HEK293 (cell line): Measurements from ENCODE around the gene CREBRF.

Source experiments
- AEBP2 ChIP-seq: fragments of 450-650 bp; formaldehyde crosslinking; IDR thresholded peaks from 2 replicates; pipeline ENCODE4 v1.5.1; 2016; ENCODE audit warnings: missing biosample characterization, missing genetic modification characterization, borderline replicate concordance
- EGR2 ChIP-seq: fragments of 450-650 bp; formaldehyde crosslinking; IDR thresholded peaks from 2 replicates; pipeline ENCODE4 v1.5.1; 2016; ENCODE audit warnings: low read depth, missing biosample characterization, missing genetic modification characterization
- MYNN ChIP-seq: fragments of 450-650 bp; formaldehyde crosslinking; IDR thresholded peaks from 2 replicates; pipeline ENCODE4 v1.5.1; 2016; ENCODE audit warnings: missing biosample characterization, missing genetic modification characterization, borderline replicate concordance
- OVOL3 ChIP-seq: fragments of 450-650 bp; formaldehyde crosslinking; IDR thresholded peaks from 2 replicates; pipeline ENCODE4 v1.5.1; 2016; ENCODE audit warnings: missing biosample characterization, missing genetic modification characterization
- PRDM1 ChIP-seq: fragments of 450-650 bp; formaldehyde crosslinking; IDR thresholded peaks from 2 replicates; pipeline ENCODE4; 2016; ENCODE audit warnings: missing biosample characterization, missing genetic modification characterization
- PRDM4 ChIP-seq: fragments of 450-650 bp; formaldehyde crosslinking; IDR thresholded peaks from 2 replicates; pipeline ENCODE4 v1.5.1; 2017; ENCODE audit warnings: missing biosample characterization, missing genetic modification characterization
- SALL2 ChIP-seq: fragments of 450-650 bp; formaldehyde crosslinking; IDR thresholded peaks from 2 replicates; pipeline ENCODE4 v1.5.0; 2017; ENCODE audit warnings: missing biosample characterization, mild to moderate bottlenecking, missing genetic modification characterization, borderline replicate concordance
- ZBTB17 ChIP-seq: fragments of 450-650 bp; formaldehyde crosslinking; IDR thresholded peaks from 2 replicates; pipeline ENCODE4 v1.5.1; 2016; ENCODE audit warnings: missing biosample characterization, missing genetic modification characterization
- ZBTB44 ChIP-seq: fragments of 450-650 bp; IDR thresholded peaks from 2 replicates; pipeline ENCODE4 v1.5.1; 2018; ENCODE audit warnings: missing biosample characterization, mild to moderate bottlenecking, missing genetic modification characterization
- ZBTB6 ChIP-seq: fragments of 450-650 bp; formaldehyde crosslinking; IDR thresholded peaks from 2 replicates; pipeline ENCODE4 v1.5.1; 2017; ENCODE audit warnings: missing biosample characterization, missing genetic modification characterization
- ZFP41 ChIP-seq: fragments of 450-650 bp; formaldehyde crosslinking; IDR thresholded peaks from 2 replicates; pipeline ENCODE4 v1.5.1; 2016; ENCODE audit warnings: missing biosample characterization, missing genetic modification characterization, borderline replicate concordance
- ZFP69B ChIP-seq: fragments of 450-650 bp; formaldehyde crosslinking; IDR thresholded peaks from 2 replicates; pipeline ENCODE4 v1.5.1; 2016; ENCODE audit warnings: missing biosample characterization, missing genetic modification characterization
- ZNF112 ChIP-seq: fragments of 450-650 bp; formaldehyde crosslinking; IDR thresholded peaks from 2 replicates; pipeline ENCODE4 v1.5.0; 2017; ENCODE audit warnings: missing biosample characterization, missing genetic modification characterization
- ZNF121 ChIP-seq: fragments of 450-650 bp; formaldehyde crosslinking; IDR thresholded peaks from 2 replicates; pipeline ENCODE4 v1.5.1; 2016; ENCODE audit warnings: missing biosample characterization, missing genetic modification characterization
- ZNF202 ChIP-seq: fragments of 450-650 bp; formaldehyde crosslinking; IDR thresholded peaks from 2 replicates; pipeline ENCODE4 v1.5.1; 2016; ENCODE audit warnings: missing biosample characterization, missing genetic modification characterization, borderline replicate concordance
- ZNF23 ChIP-seq: fragments of 450-650 bp; formaldehyde crosslinking; IDR thresholded peaks from 2 replicates; pipeline ENCODE4 v1.5.1; 2016; ENCODE audit warnings: missing biosample characterization, missing genetic modification characterization, borderline replicate concordance
- ZNF248 ChIP-seq: fragments of 450-650 bp; formaldehyde crosslinking; IDR thresholded peaks from 2 replicates; pipeline ENCODE4 v1.5.1; 2017; ENCODE audit warnings: missing biosample characterization, missing genetic modification characterization
- ZNF37A ChIP-seq: fragments of 450-650 bp; IDR thresholded peaks from 2 replicates; pipeline ENCODE4 v1.5.1; 2018; ENCODE audit warnings: missing biosample characterization, missing genetic modification characterization
- ZNF433 ChIP-seq: fragments of 450-650 bp; formaldehyde crosslinking; IDR thresholded peaks from 2 replicates; pipeline ENCODE4 v1.5.1; 2016; ENCODE audit warnings: missing biosample characterization, missing genetic modification characterization, low read depth
- ZNF510 ChIP-seq: fragments of 450-650 bp; formaldehyde crosslinking; IDR thresholded peaks from 2 replicates; pipeline ENCODE4 v1.5.1; 2018; ENCODE audit warnings: mild to moderate bottlenecking, missing genetic modification characterization, missing biosample characterization; ENCODE audit not compliant: insufficient replicate concordance
- ZNF529 ChIP-seq: fragments of 450-650 bp; formaldehyde crosslinking; IDR thresholded peaks from 2 replicates; pipeline ENCODE4 v1.5.1; 2017; ENCODE audit warnings: missing genetic modification characterization, missing biosample characterization; ENCODE audit not compliant: insufficient replicate concordance
- ZNF624 ChIP-seq: fragments of 450-650 bp; formaldehyde crosslinking; IDR thresholded peaks from 2 replicates; pipeline ENCODE4 v1.5.1; 2017; ENCODE audit warnings: missing biosample characterization, missing genetic modification characterization
- ZNF626 ChIP-seq: fragments of 450-650 bp; sonication (Bioruptor Pico); formaldehyde crosslinking; IDR thresholded peaks from 2 replicates; pipeline ENCODE4 v1.5.1; 2018; ENCODE audit warnings: missing biosample characterization, missing genetic modification characterization, inconsistent platforms
- ZNF645 ChIP-seq: fragments of 450-650 bp; formaldehyde crosslinking; IDR thresholded peaks from 2 replicates; pipeline ENCODE4; 2016; ENCODE audit warnings: missing biosample characterization, missing genetic modification characterization
- ZNF658 ChIP-seq: fragments of 450-650 bp; formaldehyde crosslinking; IDR thresholded peaks from 2 replicates; pipeline ENCODE4; 2016; ENCODE audit warnings: missing biosample characterization, missing genetic modification characterization
- ZNF660 ChIP-seq: fragments of 450-650 bp; IDR thresholded peaks from 2 replicates; pipeline ENCODE4 v1.5.1; 2018; ENCODE audit warnings: missing biosample characterization, mild to moderate bottlenecking, missing genetic modification characterization
- ZNF670 ChIP-seq: fragments of 450-650 bp; formaldehyde crosslinking; IDR thresholded peaks from 2 replicates; pipeline ENCODE4 v1.5.1; 2016; ENCODE audit warnings: missing biosample characterization, missing genetic modification characterization, low read depth
- ZNF704 ChIP-seq: fragments of 450-650 bp; formaldehyde crosslinking; IDR thresholded peaks from 2 replicates; pipeline ENCODE4 v1.5.1; 2016; ENCODE audit warnings: missing biosample characterization, missing genetic modification characterization
- ZNF785 ChIP-seq: fragments of 450-650 bp; formaldehyde crosslinking; IDR thresholded peaks from 2 replicates; pipeline ENCODE4 v1.5.1; 2016; ENCODE audit warnings: missing biosample characterization, missing genetic modification characterization
- ZNF843 ChIP-seq: fragments of 450-650 bp; formaldehyde crosslinking; IDR thresholded peaks from 2 replicates; pipeline ENCODE4 v1.5.1; 2016; ENCODE audit warnings: missing biosample characterization, missing genetic modification characterization

Gene CREBRF

GRCh38 chr5:173144200-173145176, 88.3 kb downstream of the CREBRF start, which contains the start of gene BNIP1 (continued):
- TF ChIP-seq ZNF510 (tag by site-specific recombination) (no peak), ZNF23 (no peak), ZBTB44 (tag by site-specific recombination) (peak; percentile 45; the same call in 1 of the 2 replicates), ZNF658 (tag by site-specific recombination) (no peak), ZFP69B (tag by site-specific recombination) (peak; percentile 75), ZNF645 (tag by site-specific recombination) (0 out of 2 replicates have a peak, but pooled peaks have one; percentile 26), ZBTB6 (tag by site-specific recombination) (0 out of 2 replicates have a peak, but pooled peaks have one; percentile 36), ZNF121 (tag by site-specific recombination) (no peak), MYNN (tag by site-specific recombination) (no peak), ZNF433 (tag by site-specific recombination) (no peak), ZNF843 (tag by site-specific recombination) (peak; percentile 39; the same call in 1 of the 2 replicates), PRDM4 (peak; percentile 52), AEBP2 (0 out of 2 replicates have a peak, but pooled peaks have one; percentile 2), ZNF112 (tag by site-specific recombination) (no peak), ZNF704 (peak; percentile 63; the same call in 1 of the 2 replicates), ZNF624 (tag by site-specific recombination) (no peak), PRDM1 (tag by site-specific recombination) (peak; percentile 98), ZBTB17 (tag by site-specific recombination) (peak; percentile 70), EGR2 (tag by site-specific recombination) (no peak), ZNF785 (no peak), ZNF202 (tag by site-specific recombination) (no peak), ZNF37A (tag by site-specific recombination) (0 out of 2 replicates have a peak, but pooled peaks have one; percentile 10), SALL2 (tag by site-specific recombination) (no peak), OVOL3 (0 out of 2 replicates have a peak, but pooled peaks have one; percentile 36), ZNF248 (tag by site-specific recombination) (no peak), ZNF529 (tag by site-specific recombination) (no peak), ZNF626 (no peak), ZFP41 (no peak), ZNF660 (peak; percentile 98), ZNF670 (no peak)
